ENCODE data around the gene CNFN. TPM values are rescaled to one million over a fixed set of nuclear protein-coding genes. Genes with fewer than 3 reads are reported as not detected.
"Not testable (repeated sequence)": the region's sequence is repeated elsewhere in the genome, so short reads cannot be mapped to it uniquely, and the experiment has no call there.

The CNFN gene
- polyA plus RNA-seq, 3 donors: 2.8 to 13.5 (median 11.1) TPM

DNA sequence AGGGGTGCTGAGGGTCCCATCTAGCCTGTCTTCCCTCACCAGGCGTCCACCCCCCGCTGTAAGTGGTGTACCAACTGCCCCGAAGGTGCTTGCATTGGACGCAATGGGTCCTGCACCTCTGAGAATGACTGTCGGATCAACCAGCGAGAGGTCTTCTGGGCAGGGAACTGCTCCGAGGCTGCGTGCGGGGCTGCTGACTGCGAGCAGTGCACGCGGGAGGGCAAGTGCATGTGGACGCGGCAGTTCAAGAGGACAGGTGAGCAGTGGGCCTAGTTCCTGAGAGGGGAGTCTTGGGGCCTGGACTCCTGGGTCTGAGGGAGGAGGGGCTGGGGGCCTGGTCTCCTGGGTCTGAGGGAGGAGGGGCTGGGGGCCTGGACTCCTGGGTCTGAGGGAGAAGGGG is 27.8 kb downstream of the CNFN start:
- WGBS, 3 donors: 94 to 98% (median 95%) methylated on average over 12 to 14 of the region's 14 CpGs
- H3K27ac ChIP-seq (ENCODE audit: low read depth, low read length): no peak overlapping the region

DNA sequence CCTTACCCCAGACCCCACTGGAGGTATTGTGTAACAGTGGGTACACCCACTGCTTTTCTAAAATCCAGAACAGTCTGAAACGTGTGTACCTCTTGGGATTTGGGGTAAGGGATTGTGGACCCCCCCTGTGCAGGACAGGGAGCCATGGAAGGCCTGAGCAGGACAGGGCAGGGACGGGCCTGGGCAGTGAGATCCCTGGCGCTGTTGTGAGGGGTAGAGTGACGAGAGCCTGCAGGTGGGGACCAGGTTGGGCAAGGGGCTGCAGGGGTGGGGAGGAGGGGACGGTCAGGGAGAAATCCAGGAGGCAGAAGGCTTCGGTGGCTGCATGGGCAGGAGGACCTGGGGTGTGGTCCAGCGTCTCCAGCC is 28.6 kb downstream of the CNFN start:
- 90 to 93% (median 90%) methylated on average over 7 of the region's 7 CpGs for WGBS, 3 donors
- no peak overlapping the region for H3K27ac ChIP-seq (ENCODE audit: low read depth, low read length)

DNA sequence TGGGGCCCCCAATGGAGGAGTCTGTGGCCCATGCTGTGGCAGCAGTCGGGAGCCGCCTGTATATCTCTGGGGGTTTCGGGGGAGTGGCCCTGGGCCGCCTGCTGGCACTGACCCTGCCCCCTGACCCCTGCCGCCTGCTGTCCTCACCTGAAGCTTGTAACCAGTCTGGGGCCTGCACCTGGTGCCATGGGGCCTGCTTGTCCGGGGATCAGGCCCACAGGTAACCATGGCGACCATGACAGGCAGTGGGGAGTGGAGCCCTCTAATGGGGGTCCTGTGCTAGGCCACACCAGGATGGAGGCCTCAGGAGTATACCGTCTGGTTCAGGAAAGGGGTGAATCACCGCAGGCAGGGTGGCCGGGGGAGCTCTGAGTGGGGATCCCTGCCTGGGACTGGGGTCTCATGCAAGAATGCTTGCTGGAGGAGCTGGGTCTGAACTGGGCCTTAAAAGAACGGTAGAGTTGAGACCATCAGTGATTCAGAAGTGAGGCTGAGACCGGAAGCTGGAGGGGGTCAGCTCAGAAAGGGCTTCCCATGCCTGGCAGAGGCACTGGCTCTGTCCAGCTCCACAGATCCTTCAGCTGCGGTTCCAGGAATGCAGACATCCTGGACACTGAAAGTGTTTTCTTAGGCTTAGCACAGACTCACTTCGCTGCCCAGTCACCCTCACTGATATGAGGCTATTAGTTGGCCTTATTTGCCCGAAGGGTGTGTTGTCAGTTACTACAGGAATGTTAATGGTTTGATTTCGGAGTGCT is 29.1 kb downstream of the CNFN start:
- no peak overlapping the region for H3K27ac ChIP-seq (ENCODE audit: low read depth, low read length)
- 84 to 89% (median 86%) methylated on average over 16 of the region's 16 CpGs for WGBS, 3 donors

DNA sequence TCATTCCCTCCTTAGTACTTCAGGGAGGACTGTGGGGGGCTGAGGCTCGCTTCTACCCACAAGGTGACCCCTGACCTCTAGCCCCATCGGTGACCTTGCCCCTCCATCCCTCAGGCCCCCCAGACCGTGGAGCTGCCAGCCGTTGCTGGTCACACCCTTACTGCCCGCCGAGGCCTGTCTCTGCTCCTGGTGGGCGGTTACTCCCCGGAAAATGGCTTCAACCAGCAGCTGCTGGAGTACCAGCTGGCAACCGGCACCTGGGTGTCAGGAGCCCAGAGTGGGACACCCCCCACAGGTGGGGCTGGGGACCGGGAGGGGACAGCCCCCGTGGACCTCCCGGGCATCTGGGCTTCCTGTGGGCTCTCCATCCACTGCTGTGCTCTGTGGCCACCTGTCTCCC is 32.8 kb downstream of the CNFN start:
- whole genome bisulfite sequencing, 3 donors: 89 to 94% (median 92%) methylated on average over 12 of the region's 12 CpGs
- H3K27ac ChIP-seq (ENCODE audit: low read depth, low read length): no peak overlapping the region

DNA sequence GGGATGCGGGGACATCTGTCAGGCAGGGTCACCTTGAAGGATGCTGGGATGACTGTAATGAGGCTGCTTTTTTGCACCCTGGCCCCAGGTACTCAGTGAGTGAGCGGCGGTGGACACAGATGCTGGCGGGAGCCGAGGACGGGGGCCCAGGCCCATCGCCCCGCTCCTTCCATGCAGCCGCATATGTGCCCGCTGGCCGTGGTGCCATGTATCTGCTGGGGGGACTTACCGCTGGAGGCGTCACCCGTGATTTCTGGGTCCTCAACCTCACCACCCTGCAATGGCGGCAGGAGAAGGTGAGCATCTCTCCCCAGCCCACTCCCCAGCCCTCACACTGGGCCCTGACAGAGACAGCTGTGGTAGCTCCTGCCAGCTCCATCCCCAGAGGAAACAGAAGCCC is 33.4 kb downstream of the CNFN start:
- WGBS, 3 donors: 96 to 99% (median 98%) methylated on average over 15 of the region's 15 CpGs
- no peak overlapping the region for H3K27ac ChIP-seq (ENCODE audit: low read depth, low read length)

DNA sequence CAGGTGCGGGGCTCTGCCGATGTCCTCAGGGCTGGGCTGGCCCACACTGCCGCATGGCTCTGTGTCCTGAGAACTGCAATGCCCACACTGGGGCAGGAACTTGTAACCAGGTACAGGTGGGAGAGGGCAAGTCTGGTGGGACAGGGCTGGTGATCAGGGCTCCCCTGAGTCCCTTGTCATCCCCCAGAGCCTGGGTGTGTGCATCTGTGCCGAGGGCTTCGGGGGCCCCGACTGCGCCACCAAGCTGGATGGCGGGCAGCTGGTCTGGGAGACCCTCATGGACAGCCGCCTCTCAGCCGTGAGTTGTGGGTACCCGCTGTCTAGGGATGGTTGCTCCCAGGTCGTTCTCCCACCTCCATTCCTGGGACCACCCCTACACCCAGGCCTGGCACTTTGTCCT is 34.2 kb downstream of the CNFN start:
- H3K27ac ChIP-seq (ENCODE audit: low read depth, low read length): no peak overlapping the region
- WGBS, 3 donors: 94 to 97% (median 97%) methylated on average over 12 of the region's 12 CpGs

DNA sequence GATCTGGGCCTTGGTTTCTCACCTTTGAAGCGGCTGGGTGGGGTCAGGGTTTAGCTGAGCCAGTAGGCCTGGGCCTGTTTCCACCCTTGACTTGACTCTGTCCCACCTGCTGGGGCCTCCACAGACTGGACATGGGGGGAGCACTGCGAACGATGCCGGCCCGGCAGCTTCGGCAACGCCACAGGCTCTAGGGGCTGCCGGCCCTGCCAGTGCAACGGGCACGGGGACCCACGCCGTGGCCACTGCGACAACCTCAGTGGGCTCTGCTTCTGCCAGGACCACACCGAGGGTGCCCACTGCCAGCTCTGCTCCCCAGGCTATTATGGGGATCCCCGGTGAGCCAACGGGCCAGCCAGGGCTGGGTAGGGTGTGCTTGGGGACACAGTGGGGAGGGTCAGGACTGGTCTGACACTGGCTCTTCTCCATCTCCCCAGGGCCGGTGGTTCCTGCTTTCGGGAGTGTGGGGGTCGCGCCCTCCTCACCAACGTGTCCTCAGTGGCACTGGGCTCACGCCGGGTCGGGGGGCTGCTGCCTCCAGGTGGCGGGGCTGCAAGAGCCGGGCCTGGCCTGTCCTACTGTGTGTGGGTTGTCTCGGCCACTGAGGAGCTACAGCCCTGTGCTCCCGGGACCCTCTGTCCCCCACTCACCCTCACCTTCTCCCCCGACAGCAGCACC is 36.6 kb downstream of the CNFN start:
- no peak overlapping the region for H3K27ac ChIP-seq (ENCODE audit: low read depth, low read length)
- 94 to 95% (median 95%) methylated on average over 28 to 29 of the region's 29 CpGs for WGBS, 3 donors

DNA sequence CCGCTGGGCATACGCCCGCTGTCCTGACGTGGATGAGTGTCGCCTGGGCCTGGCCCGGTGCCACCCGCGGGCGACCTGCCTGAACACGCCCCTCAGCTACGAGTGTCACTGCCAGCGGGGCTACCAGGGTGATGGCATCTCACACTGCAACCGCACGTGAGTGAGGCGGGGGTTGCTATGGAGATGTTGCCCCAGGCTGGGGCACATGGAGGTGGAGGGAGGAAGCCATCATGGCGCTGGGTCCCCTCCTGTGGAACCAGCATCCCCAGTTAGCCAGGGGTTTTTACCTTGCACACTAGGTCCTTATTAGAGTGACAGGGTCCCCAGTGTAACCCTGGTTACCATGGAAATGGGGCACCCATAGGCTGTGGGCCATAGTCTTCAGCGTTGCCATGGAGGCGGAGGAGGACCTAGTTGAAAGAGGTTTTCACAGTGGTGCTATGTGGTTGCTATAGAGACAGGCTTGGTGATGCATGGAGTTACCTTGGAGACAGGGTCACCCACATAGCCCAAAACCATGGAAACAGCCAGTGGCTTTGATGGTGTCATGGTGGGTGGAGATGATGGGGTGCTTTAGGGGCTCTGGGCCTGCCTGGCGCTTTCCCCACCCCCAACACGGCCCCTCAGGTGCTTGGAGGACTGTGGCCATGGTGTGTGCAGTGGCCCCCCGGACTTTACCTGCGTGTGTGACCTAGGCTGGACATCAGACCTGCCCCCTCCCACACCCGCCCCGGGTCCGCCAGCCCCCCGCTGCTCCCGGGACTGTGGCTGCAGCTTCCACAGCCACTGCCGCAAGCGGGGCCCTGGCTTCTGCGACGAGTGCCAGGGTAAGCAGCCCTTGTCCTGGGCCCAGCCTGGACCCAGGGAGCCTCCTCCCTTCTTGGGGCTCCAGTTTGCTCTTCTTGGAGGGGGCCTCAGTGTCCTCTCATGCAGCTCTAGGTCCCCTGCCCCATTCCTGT is 37.5 kb downstream of the CNFN start:
- WGBS, 3 donors: 91 to 95% (median 92%) methylated on average over 31 of the region's 31 CpGs
- no peak overlapping the region for H3K27ac ChIP-seq (ENCODE audit: low read depth, low read length)

DNA sequence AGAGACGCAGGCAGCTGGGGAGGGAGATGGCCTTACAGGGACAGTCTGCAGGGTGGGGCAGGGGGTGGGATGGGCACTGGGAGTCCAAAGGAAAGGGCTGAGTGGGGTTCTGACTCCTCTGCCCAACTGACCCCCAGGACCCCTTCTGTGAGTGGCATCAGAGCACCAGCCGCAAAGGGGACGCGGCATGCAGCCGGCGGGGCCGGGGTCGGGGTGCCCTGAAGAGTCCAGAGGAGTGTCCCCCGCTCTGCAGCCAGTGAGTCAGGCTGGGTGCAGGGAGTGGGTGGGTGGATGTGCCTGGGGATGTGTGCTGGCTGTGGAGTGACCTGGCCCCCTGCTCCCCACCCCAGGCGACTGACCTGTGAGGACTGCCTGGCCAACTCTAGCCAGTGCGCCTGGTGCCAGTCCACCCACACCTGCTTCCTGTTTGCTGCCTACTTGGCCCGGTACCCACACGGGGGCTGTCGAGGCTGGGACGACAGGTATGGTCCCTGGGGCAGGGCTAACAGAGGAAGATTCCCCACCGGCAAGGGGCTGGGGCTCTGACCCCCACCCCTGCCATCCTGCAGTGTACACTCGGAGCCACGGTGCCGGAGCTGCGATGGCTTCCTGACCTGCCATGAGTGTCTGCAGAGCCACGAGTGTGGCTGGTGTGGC is 38.9 kb downstream of the CNFN start:
- 91 to 95% (median 91%) methylated on average over 21 of the region's 21 CpGs for WGBS, 3 donors
- no peak overlapping the region for H3K27ac ChIP-seq (ENCODE audit: low read depth, low read length)

DNA sequence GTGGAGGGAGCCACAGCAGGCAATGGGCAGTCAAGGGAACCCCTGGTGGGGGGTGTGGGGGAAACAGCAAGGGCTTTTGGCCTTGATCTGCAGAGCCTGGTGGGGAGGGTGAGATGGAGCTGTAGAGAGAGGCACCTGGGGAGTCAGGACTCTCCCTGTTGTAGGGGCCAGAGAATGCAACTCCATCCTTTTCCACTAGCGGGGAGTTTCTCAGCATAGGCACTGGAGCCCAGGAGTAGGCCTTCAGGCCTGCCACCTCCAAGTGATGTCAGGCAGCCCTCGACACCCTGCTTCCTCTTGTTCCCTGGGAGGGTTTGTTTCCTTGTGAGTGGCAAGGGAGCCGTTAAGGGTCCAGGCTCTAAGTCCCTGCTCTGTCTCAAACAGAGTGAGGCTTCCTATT is 39.7 kb downstream of the CNFN start:
- WGBS, 3 donors: 79 to 100% (median 90%) methylated on average over 3 of the region's 3 CpGs
- no peak overlapping the region for H3K27ac ChIP-seq (ENCODE audit: low read depth, low read length)

DNA sequence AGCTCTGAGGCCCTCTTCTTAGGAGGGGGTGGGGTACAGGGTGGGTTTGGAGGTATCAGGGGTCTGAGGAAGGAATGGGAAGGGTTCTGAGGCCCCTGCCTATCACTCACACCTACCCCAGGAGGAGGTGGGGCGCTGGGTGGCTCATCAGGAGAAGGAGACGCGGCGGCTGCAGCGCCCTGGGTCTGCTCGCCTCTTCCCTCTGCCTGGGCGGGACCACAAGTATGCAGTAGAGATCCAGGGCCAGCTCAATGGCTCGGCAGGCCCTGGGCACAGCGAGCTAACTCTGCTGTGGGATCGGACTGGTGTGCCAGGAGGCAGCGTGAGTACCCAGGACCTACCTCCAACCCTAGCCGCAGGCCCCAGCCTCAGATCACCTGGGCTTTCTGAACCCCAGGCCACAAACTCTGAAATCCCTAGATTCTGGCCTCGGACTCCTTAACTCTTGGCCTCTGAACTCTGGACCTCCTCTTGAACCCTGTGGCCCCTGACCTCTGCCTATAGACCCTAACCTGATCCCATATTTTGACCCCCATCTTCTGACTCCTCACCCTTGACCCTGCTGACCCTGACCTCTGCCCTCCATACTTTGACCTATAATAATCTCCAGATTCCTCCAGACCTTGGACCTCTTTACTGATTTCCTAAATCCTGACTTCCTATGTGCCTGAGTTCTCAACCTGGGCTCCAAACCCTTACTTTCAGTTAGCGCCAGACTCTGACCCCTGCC is 40.6 kb downstream of the CNFN start:
- no peak overlapping the region for H3K27ac ChIP-seq (ENCODE audit: low read depth, low read length)
- 94 to 97% (median 96%) methylated on average over 12 to 14 of the region's 14 CpGs for WGBS, 3 donors

DNA sequence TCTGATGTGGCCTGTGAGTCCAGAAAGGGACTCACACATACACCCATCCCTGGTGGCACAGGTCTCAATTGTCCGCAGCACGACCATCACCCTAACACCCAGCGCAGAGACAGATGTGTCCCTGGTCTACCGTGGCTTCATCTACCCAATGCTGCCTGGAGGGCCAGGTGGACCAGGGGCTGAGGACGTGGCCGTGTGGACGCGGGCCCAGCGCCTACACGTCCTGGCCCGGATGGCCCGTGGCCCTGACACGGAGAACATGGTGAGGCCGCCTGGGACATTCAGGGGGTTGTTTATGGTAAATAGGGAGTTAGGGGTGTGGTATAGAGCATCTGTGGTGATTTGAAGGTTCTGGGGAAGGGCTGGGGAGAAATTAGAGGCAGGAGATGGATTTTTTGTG is 41.9 kb downstream of the CNFN start:
- H3K27ac ChIP-seq (ENCODE audit: low read depth, low read length): no peak overlapping the region
- 96 to 97% (median 97%) methylated on average over 14 of the region's 14 CpGs for WGBS, 3 donors

DNA sequence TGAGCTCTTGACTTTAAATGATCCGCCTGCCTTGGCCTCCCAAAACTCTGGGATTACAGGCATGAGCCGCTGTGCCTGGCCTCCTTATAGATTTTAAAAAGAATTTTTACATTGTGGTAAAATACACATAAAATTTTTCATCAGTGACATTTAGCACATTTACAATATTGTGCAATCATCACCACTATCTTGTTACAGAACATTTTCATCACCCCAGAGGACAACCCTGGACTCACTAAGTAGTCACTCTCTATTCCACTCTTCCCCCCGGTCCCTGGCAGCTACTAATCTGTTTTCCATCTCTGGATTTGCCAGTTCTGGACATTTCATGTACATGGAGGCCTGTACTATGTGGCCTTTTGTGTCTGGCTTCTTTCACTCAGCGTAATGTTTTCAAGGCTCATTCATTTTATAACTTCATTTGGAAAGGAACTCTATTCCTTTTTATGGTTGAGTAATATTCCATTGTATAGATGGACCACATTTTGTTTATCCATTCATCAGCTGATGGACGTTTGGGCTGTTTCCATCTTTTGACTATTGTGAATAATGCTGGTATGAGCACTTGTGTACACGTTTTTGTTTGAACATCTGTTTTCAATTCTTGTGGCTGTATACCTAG is 44.8 kb downstream of the CNFN start:
- 81 to 85% (median 82%) methylated on average over 6 of the region's 6 CpGs for WGBS, 3 donors
- H3K27ac ChIP-seq (ENCODE audit: low read depth, low read length): no peak overlapping the region

DNA sequence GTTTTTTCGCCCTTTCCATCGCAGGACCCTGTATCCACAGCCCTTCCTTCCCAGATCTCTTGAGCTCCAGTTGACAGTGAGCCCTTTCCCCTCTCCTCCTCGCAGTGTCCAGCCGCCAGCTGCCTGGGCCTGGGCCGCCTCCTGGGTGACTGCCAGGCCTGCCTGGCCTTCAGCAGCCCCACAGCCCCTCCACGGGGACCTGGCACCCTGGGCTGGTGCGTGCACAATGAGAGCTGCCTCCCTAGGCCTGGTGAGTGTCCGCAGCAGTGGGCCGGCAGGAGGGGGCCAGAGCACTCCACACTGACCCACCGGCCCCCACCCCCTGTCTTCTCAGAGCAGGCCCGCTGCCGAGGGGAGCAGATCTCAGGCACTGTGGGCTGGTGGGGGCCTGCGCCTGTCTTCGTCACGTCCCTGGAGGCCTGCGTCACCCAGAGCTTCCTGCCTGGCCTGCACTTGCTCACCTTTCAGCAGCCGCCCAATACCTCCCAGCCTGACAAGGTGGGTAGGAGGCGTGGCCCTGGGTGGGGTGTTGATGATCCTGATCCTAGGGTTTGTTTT is 45.7 kb downstream of the CNFN start:
- no peak overlapping the region for H3K27ac ChIP-seq (ENCODE audit: low read depth, low read length)
- WGBS, 3 donors: 85 to 89% (median 86%) methylated on average over 17 to 18 of the region's 18 CpGs

DNA sequence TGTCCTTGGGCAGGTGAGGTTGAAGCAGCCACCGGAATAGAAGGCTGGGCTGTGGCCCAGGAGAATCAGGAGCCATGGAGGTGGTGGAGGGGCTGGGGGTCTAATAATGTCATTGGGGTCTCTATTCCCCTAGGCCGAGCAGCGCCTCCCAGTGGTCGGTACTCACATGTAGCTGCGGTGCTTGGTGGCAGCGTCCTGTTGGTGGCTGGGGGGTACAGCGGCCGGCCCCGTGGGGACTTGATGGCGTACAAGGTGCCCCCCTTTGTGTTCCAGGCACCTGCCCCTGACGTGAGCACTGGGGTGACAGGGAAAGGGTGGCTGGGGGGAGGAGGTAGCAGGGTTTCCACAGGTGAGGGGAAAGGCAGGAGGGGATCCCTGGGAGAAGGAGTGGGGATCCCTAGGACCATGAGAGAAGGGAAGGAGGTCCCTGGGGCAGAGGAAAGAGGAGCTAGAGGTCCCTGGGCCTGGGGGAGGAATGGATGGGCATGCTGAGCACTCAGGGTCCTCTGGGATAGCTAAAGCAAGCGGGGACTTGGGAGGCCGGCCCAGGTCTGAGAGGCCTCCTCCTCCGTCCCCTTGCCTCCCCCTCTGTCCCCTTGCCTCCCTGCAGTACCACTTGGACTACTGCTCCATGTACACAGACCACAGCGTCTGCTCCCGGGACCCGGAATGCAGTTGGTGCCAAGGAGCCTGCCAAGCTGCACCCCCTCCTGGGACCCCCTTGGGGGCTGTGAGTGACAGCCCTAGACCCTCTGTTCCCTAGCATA is 46.6 kb downstream of the CNFN start:
- 80 to 88% (median 82%) methylated on average over 15 to 17 of the region's 17 CpGs for WGBS, 3 donors

DNA sequence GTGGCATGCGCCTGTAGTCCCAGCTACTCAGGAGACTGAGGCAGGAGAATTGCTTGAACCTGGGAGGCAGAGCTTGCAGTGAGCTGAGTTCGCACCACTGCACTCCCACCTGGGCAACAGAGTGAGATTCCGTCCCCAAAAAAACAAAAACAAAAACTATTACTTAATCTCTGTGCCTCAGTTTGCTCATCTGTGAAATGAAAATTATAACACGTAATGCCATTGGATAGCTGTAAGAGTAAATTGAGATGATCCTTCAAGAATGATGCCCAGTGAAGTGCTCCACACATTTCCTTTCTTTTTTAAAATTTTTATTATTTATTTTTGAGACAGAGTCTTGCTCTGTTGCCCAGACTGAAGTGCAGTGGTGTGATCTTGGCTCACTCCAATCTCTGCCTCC is 50.2 kb downstream of the CNFN start:
- H3K27ac ChIP-seq (ENCODE audit: low read depth, low read length): not testable (repeated sequence)
- WGBS, 3 donors: 90 to 98% (median 97%) methylated on average over 4 of the region's 4 CpGs

More for the DNA sequence above, 46.6 kb downstream of the CNFN start:
- no peak overlapping the region for H3K27ac ChIP-seq (ENCODE audit: low read depth, low read length)

Measured in adipose tissue (tissue), 3 donors.